HG03354 (cell line): Measurements from ENCODE around the gene POLR2E.

ENCODE experiments used
- ATAC-seq: cut with Tn5 transposase; IDR thresholded peaks from one replicate; pipeline ENCODE4 v1.9.1; 2021; ENCODE audit warnings: mild to moderate bottlenecking; ENCODE audit not compliant: unreplicated experiment, poor library complexity, severe bottlenecking

The POLR2E gene

GRCh38 chr19:1084024-1084868 is 10.9 kb downstream of the POLR2E start:
- ATAC-seq: no peak

GRCh38 chr19:1082928-1083816 is 12.0 kb downstream of the POLR2E start:
- no peak for ATAC-seq

- no peak for ATAC-seq
Measured at GRCh38 chr19:1082165-1082927, 12.8 kb downstream of the POLR2E start.

GRCh38 chr19:1081301-1082164 is 13.6 kb downstream of the POLR2E start:
- no peak for ATAC-seq

GRCh38 chr19:1080360-1081161 is 14.6 kb downstream of the POLR2E start:
- no peak for ATAC-seq

- no peak for ATAC-seq
Measured at GRCh38 chr19:1079566-1080111, 15.5 kb downstream of the POLR2E start.

- ATAC-seq: peak; percentile 69
Measured at GRCh38 chr19:1076951-1077350, 18.2 kb downstream of the POLR2E start.

- ATAC-seq: no peak
Measured at GRCh38 chr19:1076046-1076386, 19.2 kb downstream of the POLR2E start.

GRCh38 chr19:1074544-1075283 is 20.5 kb downstream of the POLR2E start:
- no peak for ATAC-seq

GRCh38 chr19:1073956-1074517 is 21.1 kb downstream of the POLR2E start:
- no peak for ATAC-seq

GRCh38 chr19:1073063-1073955 is 21.9 kb downstream of the POLR2E start:
- no peak for ATAC-seq

GRCh38 chr19:1072371-1073015 is 22.7 kb downstream of the POLR2E start:
- no peak for ATAC-seq

- no peak for ATAC-seq
Measured at GRCh38 chr19:1070931-1071791, 24.0 kb downstream of the POLR2E start.

- no peak for ATAC-seq
Measured at GRCh38 chr19:1070576-1070930, 24.6 kb downstream of the POLR2E start.
